SW480 (cell line): ENCODE results near the gene TRAPPC11.
"Not testable (repeated sequence)": the region's sequence is repeated elsewhere in the genome, so short reads cannot be mapped to it uniquely, and the experiment has no call there.

Experiments used
- DNase-seq: peaks from one replicate; pipeline ENCODE4 v3.0.0-alpha.2; 2016; ENCODE audit warnings: low spot score

Gene TRAPPC11

DNA sequence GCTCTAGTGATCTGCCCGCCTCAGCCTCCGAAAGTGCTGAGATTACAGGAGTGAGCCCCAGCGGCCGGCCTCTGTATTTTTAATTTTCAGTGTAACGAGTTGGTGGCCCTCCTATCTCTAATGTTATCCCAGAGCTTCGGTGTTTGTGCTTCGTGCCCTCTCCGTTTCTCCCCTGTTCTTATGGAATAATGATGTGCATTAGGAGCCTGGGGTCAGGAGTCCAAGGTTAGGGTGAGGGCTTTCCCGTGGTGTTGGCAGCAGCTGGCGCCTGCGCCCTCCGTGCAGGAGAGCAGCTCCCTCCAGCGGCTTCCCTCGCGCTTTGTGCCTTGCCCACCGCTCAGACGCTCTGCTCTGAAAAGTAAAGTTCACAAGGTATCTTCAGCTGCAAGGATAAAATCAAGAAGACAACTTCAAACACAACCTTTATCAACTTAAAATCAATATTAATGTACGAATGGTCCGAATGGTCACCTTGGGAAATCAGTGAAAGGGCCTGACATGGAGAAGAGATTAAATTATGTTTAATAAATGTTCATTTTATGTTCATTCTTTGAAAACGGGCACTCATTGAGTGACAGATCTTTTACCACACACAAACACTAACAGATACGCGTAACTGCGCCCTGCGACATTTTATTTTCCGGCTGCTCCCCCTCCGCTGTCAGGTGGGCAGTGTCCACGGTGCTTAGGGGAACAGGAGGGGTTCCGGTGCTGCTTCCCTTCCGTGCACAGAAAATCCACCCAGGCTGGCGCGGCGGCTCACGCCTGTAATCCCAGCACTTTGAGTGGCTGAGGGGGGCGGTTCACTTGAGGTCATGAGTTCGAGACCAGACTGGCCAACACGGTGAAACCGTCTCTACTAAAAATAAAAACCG lies 62.4 kb downstream of the TRAPPC11 start:
- peak; percentile 33 for DNase-seq

DNA sequence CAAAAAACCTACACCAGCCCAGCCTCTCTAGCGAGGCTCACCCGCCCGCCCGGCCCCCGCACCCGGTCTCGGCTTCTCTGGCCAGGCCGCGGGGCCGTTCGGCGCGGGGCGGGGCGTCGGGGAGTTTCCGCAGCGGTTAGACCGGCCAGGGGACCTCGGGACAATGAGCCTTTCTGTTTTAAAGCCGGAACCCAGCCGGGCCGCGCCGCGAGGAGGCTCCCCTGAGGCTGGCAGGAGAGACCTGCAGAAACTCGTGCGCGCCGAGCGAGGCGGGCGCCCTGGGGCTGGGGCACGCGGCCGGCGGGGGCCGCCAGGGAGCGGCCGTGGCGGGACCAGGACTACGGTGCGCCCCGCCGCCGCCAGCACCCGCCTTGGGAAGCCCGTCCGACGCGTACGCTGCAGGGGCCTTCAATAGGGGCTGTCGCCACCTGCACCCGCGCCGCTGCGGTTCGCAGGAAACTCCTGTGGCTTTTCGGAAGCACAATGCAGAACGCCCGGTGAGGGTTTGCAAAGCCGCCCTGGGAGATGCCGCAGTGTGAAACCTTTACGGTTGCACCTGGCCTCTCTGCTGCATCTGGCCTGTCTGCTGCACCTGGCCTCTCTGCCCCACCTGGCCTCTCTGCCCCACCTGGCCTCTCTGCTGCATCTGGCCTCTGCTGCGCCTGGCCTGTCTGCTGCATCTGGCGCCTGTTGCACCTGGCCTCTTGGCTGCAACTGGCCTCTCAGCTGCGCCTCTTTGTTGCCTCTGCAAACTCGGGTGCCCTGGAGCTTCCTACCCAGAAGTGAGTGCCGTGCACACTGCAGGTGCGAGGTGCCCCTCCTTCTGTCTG lies 63.9 kb downstream of the TRAPPC11 start:
- peak; percentile 79 for DNase-seq

DNA sequence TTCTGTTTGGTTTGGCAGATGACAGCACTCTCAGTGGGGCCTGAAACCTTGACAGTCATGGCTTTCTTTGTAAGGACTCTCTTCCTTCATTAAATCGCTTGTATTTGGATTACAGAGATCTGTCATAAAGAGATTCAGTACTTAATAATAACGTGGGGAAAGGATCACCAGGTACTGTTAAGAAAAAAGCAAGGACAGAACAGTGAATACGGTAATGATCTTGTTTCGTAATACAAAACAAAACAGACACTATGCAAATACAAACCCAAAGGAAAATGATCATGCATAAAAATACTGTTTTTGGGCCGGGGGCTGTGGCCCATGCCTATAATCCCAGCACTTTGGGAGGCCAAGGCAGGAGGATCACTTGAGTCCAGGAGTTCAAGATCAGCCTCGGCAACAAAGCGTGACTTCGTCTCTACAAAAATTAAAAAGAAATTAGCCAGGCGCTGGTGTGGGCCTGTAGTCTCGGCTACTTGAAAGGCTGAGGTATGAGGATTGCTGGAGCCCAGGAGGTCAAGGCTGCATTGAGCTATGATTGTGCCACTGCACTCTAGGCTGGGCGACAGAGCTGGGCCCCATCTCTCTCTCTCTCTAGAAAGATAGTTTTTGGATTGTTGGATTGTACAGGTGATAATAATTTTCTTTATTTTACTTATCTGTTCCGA lies 64.6 kb downstream of the TRAPPC11 start:
- DNase-seq = no peak

DNA sequence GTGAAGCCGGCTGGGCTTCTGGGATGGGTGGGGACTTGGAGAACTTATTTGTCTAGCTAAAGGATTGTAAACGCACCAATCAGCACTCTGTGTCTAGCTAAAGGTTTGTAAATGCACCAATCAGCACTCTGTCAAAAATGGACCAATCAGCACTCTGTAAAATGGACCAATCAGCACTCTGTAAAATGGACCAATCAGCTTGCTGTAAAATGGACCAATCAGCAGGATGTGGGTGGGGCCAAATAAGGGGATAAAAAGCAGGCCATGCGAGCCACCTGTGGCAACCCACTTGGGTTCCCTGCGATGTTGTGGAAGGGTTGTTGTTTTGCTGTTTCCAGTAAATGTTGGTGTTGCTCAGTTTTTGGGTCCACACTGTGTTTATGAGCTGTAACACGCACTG lies 66.5 kb downstream of the TRAPPC11 start:
- not testable (repeated sequence) for DNase-seq

DNA sequence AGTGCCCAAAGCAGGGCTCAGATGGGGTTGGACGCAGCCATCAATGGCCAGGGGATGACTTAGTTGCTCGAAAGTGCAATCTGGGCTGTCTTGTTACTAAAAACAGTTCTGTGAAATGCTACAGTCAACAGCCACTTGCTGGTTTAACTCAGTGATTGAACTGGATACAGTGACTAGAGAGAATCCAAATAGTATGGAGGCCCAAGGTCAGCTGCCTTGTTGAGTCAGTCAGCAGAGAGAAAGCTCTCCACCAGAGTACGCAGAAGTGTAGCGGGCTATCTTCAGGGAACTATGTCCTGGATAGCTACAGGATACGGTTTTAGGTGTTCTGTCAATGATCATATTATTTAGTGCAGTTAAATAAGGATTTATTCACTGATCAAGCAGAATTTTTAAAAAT lies 68.4 kb downstream of the TRAPPC11 start:
- no peak for DNase-seq

DNA sequence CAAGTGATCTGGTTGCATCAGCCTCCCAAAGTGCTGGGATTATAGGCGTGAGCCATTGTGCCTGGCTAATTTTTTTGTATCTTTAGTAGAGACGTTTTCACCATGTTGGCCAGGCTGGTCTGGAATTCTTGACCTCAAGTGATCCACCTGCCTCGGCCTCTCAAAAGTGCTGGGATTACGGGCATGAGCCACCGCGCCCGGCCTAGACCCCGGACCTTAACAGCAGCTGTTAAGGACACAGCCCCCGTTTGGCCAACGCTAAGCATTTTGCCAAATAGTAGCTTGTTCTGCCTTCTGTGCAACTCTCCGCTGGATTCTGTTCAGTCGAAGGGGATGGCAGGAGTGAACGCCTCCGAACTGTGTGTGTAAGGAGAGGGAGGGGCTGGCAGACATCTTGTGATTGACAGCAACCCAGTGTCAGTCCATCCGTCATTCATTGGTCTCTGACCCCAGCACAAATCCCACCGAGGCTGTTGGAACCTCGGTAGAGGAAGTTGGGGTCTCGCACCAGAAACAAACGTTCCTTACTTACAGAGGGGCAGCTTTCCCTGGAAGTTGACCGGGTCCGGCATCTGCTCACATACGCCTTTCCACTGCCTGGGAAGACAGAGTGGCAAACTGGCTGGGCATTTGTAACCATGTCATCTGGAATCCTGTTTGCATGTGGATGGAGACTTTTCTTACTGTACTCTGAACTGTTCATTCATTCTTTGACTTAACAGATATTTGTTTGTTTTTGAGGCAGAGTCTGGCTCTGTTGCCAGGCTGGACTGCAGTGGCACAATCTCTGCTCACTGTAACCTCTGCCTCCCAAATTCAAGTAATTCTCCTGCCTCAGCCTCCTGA lies 69.4 kb downstream of the TRAPPC11 start:
- no peak for DNase-seq

DNA sequence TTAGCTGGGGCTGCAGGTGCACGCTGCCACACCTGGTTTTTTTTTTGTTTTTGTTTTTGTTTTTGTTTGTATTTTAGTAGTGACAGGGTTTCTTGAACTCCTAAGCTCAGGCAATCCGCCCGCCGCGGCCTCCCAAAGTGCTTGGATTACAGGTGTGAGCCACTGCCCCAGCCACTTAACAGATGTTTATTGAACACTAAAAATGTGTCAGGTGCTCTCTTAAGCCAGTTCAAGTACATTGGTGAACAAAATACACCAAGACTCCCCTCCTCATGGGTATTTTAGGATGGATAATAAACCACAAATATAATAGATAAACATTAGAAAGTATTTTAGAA lies 69.9 kb downstream of the TRAPPC11 start:
- DNase-seq = no peak

DNA sequence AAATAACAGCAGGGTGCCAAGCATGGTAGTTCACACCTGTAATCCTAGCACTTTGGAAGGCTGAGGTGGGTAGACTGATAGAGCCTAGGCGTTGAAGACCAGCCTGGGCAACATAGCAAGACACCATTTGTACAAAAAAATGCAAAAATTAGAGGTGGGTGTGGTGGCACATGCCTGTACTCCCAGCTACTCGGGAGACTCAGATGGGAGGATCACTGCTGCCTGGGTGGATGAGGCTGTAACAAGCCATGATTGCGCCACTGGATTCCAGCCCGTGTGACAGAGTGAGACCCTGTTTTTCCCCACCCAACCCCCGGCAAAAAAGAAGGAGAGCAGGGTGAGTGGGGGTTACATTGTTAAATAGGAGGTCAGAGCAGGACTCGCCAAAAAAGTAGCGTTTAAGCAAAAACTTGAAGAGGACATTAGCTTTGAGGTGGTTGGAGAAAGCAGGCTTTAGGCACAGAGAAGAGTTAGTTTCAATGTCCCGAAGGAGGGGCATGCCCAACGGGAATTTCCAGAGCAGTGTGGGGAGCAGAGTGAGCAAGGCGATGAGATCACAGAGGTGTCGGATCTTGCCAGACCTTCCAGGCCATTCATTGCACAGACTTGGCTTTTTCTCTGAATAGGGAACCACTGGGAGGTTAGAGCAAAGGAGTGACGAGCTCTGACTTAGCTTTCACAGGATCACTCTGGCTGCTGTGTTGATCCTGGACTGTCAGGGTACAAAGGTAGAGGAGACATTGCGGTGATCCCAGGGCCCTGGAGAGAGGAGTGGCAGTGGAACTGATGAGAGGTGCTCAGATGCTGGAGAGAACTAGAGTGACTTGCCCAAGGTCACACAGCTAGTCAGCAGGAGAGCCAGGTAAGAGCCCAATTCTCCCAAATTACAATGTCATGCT lies 70.6 kb downstream of the TRAPPC11 start:
- no peak for DNase-seq

DNA sequence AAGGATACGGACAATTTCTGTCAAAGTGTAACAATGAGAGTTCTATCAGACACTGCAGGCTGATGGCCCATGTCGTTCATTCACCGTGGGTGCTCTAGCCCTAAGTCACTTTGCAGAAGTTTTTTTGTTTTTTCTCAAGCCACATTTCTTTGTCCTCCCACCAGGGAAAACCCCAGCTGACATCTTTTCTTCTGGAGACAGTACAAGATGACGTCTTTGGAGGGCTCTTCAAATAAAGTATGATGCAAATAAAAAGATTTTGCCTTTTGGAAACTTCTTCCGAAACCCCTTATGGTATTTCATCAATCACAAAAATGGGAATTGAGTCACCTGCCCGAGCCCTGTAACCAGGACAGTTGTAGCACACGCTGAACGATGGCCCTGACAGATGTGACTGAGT lies 73.2 kb downstream of the TRAPPC11 start:
- DNase-seq = no peak

DNA sequence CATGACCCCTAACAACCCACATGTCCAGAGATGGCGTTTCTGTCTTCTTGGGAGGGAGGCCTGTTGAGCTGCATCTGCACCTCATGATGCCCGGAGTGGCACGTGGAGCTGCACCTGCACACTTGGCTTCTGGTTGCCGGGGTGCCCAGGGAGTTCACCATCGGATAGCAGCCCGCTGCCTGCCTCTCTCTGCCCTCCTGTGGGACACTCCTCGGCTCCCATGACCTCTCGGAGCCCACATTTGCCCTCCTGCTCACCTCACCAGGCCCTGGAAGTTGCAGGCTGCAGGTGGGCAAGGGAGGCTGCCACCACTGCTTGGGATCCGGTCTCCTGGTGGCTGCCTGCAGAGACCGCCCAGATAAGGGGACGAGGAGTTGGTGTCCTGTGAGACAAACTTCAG lies 74.1 kb downstream of the TRAPPC11 start:
- no peak for DNase-seq

DNA sequence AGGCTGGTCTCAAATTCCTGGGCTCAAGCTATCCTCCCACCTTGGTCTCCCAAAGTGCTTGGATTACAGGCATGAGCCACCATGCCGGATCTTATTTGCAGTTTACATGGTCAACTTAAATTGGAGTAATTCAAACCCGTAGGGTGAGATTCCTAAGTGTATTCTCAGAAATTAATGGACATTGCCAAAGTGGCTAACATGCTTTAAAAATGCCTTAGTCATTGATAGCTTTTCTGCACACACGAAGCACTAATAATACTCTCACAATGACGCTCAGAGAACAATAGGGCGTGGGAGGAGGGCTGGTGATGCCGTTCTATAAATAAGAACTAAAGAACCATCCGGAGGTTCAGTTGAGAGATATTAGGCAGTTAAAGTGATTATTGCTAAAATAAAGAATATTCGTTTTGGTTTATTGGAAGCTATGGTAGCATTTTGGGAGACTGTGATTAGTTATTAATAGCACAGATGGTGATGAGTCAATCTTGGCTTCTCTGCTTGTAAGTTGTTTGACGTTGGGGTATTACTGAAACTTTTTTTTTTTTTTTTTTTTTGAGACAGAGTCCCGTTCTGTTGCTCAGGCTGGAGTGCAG lies 79.1 kb downstream of the TRAPPC11 start:
- no peak for DNase-seq

DNA sequence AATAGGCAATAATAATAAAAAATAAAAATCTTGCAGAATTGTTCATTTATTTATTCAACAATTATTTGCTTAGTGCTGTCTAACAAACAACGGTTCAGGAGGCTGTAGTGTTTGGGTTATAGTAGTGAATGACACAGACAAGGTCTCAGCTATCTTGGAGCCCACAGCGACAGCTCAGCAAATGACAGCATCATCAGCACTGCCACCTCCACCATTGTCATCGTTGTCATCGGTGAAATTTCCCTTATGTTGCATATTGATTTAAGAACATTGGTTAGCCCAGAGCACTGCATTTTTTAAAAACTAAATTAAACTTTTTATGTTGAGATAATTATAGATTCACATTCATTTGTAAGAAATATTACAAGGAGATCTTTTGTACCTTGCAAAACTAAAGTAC lies 79.9 kb downstream of the TRAPPC11 start:
- DNase-seq = no peak

DNA sequence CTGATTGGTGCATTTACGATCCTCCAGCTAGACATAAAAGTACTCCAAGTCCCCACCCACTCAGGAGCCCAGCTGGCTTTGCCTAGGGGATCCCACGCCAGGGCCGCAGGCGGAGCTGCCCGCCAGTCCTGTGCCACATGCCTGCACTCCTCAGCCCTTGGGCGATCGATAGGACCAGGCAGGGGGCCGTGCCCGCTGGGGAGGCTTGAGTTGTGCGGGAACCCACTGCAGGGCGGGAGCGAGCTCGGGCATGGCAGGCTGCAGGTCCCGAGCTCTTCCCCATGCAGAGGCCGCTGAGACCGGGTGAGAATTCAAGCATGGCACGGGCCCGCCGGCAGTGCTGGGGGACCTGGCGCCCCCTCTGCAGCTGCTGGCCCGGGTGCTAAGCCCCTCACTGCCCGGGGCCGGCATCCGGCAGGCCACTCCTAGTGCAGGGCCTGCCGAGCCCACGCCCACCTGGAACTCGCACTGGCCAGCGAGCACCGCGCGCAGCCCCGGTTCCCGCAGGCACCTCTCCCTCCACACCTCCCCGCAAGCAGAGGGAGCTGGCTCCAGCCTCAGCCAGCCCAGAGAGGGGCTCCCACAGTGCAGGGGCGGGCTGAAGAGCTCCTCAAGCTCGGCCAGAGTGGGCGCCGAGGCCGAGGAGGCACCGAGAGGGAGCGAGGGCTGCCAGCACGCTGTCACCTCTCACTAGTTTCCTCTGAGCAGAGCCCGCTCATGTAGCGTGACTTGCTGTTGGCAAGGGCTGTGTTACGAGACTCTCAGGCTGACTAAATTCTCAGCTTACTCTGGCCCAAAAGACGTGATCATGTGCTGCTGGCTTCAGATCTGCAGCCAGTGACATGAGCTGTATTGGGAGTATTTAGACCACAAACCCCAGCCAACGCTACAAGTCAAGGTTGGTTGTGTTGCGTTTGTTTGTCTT lies 87.5 kb downstream of the TRAPPC11 start:
- DNase-seq = no peak

DNA sequence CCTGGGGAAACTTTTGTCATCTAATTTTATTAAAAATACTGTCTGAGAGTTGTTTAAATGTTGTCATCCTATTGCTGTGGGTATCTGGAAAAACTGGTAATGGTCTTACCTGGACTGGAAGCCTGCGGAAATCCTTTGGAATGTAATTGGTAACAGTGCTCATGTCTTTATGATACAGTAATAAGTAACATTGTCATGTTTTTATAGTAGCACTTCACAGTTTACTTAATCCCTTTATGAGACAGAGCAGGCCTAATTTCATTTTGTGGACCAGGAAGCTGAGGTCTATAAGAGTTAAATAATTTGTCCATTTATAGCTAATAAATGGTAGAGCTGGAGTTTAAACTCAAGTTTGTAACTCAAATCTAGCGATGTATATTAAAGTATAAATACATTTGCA lies 88.3 kb downstream of the TRAPPC11 start:
- no peak for DNase-seq

DNA sequence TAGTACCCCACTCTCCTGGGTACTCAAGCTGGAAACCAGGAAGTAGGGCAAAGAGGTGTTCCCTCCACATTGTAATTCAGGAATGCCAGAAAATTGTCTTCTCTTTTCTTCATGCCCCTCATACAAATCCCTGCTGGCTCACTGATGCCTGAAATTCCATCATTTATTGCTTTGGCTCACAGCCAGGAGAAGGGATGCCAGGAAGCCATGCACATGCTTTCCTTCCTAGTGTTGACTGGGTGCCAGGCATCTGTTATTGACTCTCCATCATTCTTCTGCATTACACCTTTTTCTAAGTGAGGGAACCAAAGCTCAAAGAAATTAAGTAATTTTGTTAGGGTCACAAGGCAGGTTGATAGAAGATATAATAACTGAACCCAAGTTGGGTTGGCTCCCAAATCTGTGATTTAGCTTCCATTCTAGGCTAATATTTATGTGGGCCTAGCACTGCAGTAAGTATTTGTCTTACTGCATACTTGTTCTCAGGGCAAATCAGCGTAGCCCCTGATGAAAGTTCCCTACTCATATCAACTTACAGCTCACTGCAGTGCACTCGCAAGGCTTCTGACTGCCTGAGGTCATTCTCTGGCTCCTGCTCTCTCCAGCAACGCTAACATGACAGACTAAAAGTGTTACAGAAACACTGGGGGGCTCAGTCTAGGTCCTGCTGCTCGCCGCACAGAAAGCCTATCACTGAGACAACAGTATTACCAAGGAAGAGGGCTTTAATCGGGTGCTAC lies 89.0 kb downstream of the TRAPPC11 start:
- DNase-seq = no peak

DNA sequence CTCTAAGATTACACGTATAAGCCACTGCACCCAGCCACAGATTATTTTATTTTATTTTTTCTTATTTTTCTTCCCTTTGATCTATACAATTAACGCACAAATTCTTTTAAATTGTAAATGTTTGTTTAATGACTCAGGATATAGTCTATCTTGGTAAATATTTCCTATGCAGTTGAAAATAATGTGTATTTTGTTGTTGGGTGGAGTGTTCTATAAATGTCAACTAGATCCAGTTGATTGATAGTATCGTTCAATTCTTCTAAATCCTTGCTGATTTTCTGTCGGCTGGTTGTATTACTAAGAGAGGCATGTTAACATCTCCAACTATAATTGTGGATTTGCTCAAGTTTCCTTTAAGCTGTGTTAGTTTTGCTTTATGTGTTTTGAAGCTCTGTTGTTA lies 92.0 kb downstream of the TRAPPC11 start:
- DNase-seq = no peak

DNA sequence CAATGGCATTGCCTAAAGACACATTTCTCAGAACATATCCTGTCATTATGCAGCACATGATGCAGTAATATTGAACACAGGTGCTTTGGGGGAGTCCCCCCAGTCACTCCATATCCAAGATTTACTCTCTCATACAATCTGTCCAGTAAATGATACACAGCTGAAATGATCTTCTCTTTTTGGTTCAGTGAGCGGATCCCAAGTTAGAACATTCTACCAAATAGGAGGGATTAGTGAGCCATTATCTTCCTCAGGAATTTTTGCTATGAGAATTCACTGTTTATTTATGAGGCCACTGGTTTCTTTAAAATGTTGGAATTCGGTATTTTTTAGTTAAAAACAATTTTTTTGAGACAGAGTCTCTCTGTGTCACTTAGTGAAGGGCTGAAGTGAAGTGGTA lies 96.5 kb downstream of the TRAPPC11 start:
- no peak for DNase-seq

DNA sequence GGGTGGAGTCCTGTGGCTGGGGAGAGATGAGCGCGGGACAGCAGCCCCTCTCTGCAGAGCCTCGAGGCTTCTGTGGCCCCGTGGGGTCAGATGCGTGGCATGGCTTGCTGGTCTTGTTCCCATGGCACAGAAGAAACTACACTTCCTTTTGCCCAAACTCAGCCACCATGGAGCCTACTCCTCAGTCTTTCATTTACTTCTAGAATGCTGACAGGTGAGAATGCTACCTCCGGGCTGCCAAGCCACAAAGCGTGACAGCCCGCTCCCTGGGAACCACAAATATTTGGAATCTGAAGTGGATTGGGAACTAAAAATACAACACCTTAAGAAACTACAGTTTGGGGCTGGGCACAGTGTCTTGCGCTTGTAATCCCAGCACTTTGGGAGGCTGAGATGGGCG lies 98.0 kb downstream of the TRAPPC11 start:
- DNase-seq = peak; percentile 3
